GM12873 (cell line): ENCODE measurements around the gene DBP.

Experiments used
- CTCF ChIP-seq: IDR thresholded peaks from 2 replicates; pipeline ENCODE4 v1.5.1; 2012; ENCODE audit warnings: low read depth, mild to moderate bottlenecking, moderate library complexity, low read length, control low read depth; ENCODE audit not compliant: insufficient read depth; ENCODE audit errors: missing control alignments

Gene DBP

GRCh38 chr19:48631225-48631624 is 6.0 kb downstream of the DBP start:
- no peak for TF ChIP-seq CTCF

- TF ChIP-seq CTCF = no peak
Observed at GRCh38 chr19:48630296-48631063, 6.7 kb downstream of the DBP start.

GRCh38 chr19:48629599-48630295 is 7.4 kb downstream of the DBP start:
- no peak for TF ChIP-seq CTCF

GRCh38 chr19:48629297-48629598 is 7.9 kb downstream of the DBP start:
- no peak for TF ChIP-seq CTCF

GRCh38 chr19:48628486-48629296 is 8.5 kb downstream of the DBP start:
- TF ChIP-seq CTCF = no peak

GRCh38 chr19:48627865-48628314 is 9.3 kb downstream of the DBP start:
- TF ChIP-seq CTCF = no peak
